ENCODE data around the gene ATG3.
A peak's percentile ranks its signal among the peaks of the same experiment; 100 is the strongest.
"Not testable (repeated sequence)": the region's sequence is repeated elsewhere in the genome, so short reads cannot be mapped to it uniquely, and the experiment has no call there.

ATG3 gene

DNA sequence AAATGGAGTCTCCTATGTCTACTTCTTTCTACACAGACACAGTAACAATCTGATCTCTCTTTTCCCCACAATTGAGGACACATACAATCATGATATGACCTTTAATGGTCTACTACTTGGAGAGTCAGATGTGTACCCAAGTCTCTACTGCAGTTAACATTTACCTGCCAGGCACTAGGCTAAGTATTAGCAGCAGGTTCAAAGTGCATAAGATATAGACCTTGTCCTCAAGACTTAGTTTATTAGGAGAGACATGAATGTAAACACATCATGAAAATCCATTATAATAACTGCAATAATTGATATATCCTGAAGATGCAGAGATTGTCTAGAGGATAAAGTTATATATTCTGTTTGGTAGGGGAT is 3.2 kb upstream of the ATG3 start:
- no peak overlapping the region for H3K4me3 ChIP-seq (ENCODE audit: insufficient read depth, low read depth, low read length, poor library complexity, severe bottlenecking)
- H3K36me3 ChIP-seq (ENCODE audit: control insufficient read depth, insufficient read depth, low read length): peaks cover 8% of the 10 kb centered on the region
- no peak overlapping the region for H3K27ac ChIP-seq (ENCODE audit: insufficient read depth, low read length, poor library complexity, severe bottlenecking)
- no peaks in the 10 kb centered on the region for H3K27me3 ChIP-seq (replicated peaks; ENCODE audit: control insufficient read depth, insufficient read depth, low read length, poor library complexity, severe bottlenecking)
- no peak for DNase-seq
- H3K4me1 ChIP-seq (ENCODE audit: control insufficient read depth, insufficient read depth, low read length, poor library complexity, severe bottlenecking): peaks cover 16% of the 10 kb centered on the region
- no peaks in the 10 kb centered on the region for H3K9me3 ChIP-seq (ENCODE audit: control insufficient read depth, low read length)

DNA sequence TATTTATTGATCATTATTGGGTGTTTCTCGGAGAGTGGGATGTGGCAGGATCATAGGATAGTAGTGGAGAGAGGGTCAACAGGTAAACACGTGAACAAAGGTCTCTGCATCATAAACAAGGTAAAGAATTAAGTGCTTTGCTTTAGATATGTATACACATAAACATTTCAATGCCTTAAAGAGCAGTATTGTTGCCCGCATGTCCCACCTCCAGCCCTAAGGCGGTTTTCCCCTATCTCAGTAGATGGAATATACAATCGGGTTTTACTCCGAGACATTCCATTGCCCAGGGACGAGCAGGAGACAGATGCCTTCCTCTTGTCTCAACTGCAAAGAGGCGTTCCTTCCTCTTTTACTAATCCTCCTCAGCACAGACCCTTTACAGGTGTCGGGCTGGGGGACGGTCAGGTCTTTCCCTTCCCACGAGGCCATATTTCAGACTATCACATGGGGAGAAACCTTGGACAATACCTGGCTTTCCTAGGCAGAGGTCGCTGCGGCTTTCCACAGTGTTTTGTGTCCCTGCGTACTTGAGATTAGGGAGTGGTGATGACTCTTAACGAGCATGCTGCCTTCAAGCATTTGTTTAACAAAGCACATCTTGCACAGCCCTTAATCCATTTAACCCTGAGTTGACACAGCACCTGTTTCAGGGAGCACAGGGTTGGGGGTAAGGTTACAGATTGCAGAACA is 2.6 kb upstream of the ATG3 start:
- H3K9me3 ChIP-seq (ENCODE audit: control insufficient read depth, low read length); H3K4me3 ChIP-seq (ENCODE audit: insufficient read depth, low read depth, low read length, poor library complexity, severe bottlenecking); DNase-seq; H3K27me3 ChIP-seq (replicated peaks; ENCODE audit: control insufficient read depth, insufficient read depth, low read length, poor library complexity, severe bottlenecking); H3K27ac ChIP-seq (ENCODE audit: insufficient read depth, low read length, poor library complexity, severe bottlenecking); H3K36me3 ChIP-seq (ENCODE audit: control insufficient read depth, insufficient read depth, low read length): not testable (repeated sequence)
- H3K4me1 ChIP-seq (ENCODE audit: control insufficient read depth, insufficient read depth, low read length, poor library complexity, severe bottlenecking): peaks cover 16% of the 10 kb centered on the region

- H3K36me3 ChIP-seq (ENCODE audit: control insufficient read depth, insufficient read depth, low read length): no peaks in the 10 kb centered on the region
- H3K4me1 ChIP-seq (ENCODE audit: control insufficient read depth, insufficient read depth, low read length, poor library complexity, severe bottlenecking): peaks cover 16% of the 10 kb centered on the region
- DNase-seq: no peak
- peak overlapping the region; percentile 85 for H3K4me3 ChIP-seq (ENCODE audit: insufficient read depth, low read depth, low read length, poor library complexity, severe bottlenecking)
- no peaks in the 10 kb centered on the region for H3K9me3 ChIP-seq (ENCODE audit: control insufficient read depth, low read length)
- peak overlapping the region; percentile 98 for H3K27ac ChIP-seq (ENCODE audit: insufficient read depth, low read length, poor library complexity, severe bottlenecking)
- H3K27me3 ChIP-seq (replicated peaks; ENCODE audit: control insufficient read depth, insufficient read depth, low read length, poor library complexity, severe bottlenecking): no peaks in the 10 kb centered on the region
Observed at GRCh38 chr3:112561484-112561733, 353 bp downstream of the ATG3 start.

DNA sequence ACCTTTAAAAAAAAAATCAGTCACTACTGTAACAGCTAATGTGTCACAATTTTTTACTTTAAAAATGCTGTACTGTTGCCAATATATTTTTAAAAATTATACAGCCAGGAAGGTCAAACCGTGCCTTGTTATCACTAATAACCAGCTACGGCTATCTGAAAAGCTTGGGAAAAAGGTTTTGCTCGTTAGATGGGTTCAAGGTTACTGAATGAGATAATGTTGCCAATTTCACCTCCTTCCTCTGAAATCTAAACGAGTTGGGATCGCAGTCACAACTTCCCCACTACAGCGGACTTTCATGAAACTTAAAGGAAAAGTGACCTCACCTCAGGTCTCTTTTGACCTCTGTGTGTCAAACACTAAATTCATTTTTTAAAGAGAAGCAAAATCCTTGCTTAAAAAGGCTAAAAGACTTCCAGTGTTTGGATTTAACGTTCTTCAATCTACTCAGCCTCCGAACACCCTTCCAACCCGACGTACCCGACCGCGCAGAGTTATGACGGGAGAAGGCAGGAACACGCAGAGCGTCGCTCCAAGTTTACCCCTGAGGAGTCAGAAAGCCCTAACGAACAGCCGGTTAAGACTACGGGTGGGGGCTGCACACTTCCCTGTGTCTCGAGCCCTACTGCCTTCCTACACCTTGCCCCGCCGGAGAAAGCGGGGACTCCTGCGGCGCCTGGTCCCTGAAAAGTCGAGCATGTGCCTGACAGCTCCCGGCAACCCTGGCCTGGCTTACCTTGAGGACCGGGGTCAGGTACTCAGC is 860 bp downstream of the ATG3 start:
- H3K4me1 ChIP-seq (ENCODE audit: control insufficient read depth, insufficient read depth, low read length, poor library complexity, severe bottlenecking): peaks cover 16% of the 10 kb centered on the region
- peak; percentile 34 to 48 (median 46) for DNase-seq

DNA sequence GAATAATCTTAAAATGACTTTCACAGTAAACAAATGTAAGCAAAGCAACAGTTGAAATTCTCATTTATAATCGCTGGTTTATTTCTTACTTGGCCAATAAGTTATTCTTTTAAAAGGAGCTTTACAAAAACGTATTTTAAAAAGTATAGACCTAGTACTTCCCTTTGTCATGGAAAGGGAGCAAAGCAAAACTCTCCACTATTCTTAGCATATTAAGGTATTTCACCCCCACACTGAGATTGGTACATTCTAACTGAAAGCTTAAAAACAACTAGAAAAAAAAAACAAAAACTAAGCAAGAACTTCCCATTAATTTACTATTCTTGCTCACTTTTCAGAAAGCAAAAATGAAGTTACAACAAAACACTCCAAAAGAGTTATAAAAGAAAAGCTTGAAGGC is 1.5 kb downstream of the ATG3 start:
- H3K4me1 ChIP-seq (ENCODE audit: control insufficient read depth, insufficient read depth, low read length, poor library complexity, severe bottlenecking): peaks cover 16% of the 10 kb centered on the region
- H3K27me3 ChIP-seq (replicated peaks; ENCODE audit: control insufficient read depth, insufficient read depth, low read length, poor library complexity, severe bottlenecking): no peaks in the 10 kb centered on the region

More for the DNA sequence above, 860 bp downstream of the ATG3 start:
- H3K9me3 ChIP-seq (ENCODE audit: control insufficient read depth, low read length): no peaks in the 10 kb centered on the region
- H3K27ac ChIP-seq (ENCODE audit: insufficient read depth, low read length, poor library complexity, severe bottlenecking): peak overlapping the region; percentile 98
- peak overlapping the region; percentile 85 for H3K4me3 ChIP-seq (ENCODE audit: insufficient read depth, low read depth, low read length, poor library complexity, severe bottlenecking)
- no peaks in the 10 kb centered on the region for H3K27me3 ChIP-seq (replicated peaks; ENCODE audit: control insufficient read depth, insufficient read depth, low read length, poor library complexity, severe bottlenecking)
- H3K36me3 ChIP-seq (ENCODE audit: control insufficient read depth, insufficient read depth, low read length): no peaks in the 10 kb centered on the region

GRCh38 chr3:112557976-112558375 is 3.8 kb downstream of the ATG3 start:
- H3K4me1 ChIP-seq (ENCODE audit: control insufficient read depth, insufficient read depth, low read length, poor library complexity, severe bottlenecking): peaks cover 9% of the 10 kb centered on the region
- H3K36me3 ChIP-seq (ENCODE audit: control insufficient read depth, insufficient read depth, low read length): peaks cover 2% of the 10 kb centered on the region
- no peak for DNase-seq
- H3K4me3 ChIP-seq (ENCODE audit: insufficient read depth, low read depth, low read length, poor library complexity, severe bottlenecking): no peak overlapping the region
- no peaks in the 10 kb centered on the region for H3K27me3 ChIP-seq (replicated peaks; ENCODE audit: control insufficient read depth, insufficient read depth, low read length, poor library complexity, severe bottlenecking)
- no peak overlapping the region for H3K27ac ChIP-seq (ENCODE audit: insufficient read depth, low read length, poor library complexity, severe bottlenecking)
- no peaks in the 10 kb centered on the region for H3K9me3 ChIP-seq (ENCODE audit: control insufficient read depth, low read length)

More for the DNA sequence above, 1.5 kb downstream of the ATG3 start:
- no peak for DNase-seq
- Histone ChIP-seq H3K36me3 (ENCODE audit: control insufficient read depth, insufficient read depth, low read length) (no peaks in the 10 kb centered on the region), H3K4me3 (ENCODE audit: insufficient read depth, low read depth, low read length, poor library complexity, severe bottlenecking) (peak overlapping the region; percentile 85), H3K9me3 (ENCODE audit: control insufficient read depth, low read length) (no peaks in the 10 kb centered on the region), H3K27ac (ENCODE audit: insufficient read depth, low read length, poor library complexity, severe bottlenecking) (peak overlapping the region; percentile 98)

GRCh38 chr3:112555535-112556170 is 6.1 kb downstream of the ATG3 start:
- Histone ChIP-seq H3K27me3 (replicated peaks; ENCODE audit: control insufficient read depth, insufficient read depth, low read length, poor library complexity, severe bottlenecking) (no peaks in the 10 kb centered on the region), H3K27ac (ENCODE audit: insufficient read depth, low read length, poor library complexity, severe bottlenecking) (no peak overlapping the region), H3K9me3 (ENCODE audit: control insufficient read depth, low read length) (no peaks in the 10 kb centered on the region), H3K4me3 (ENCODE audit: insufficient read depth, low read depth, low read length, poor library complexity, severe bottlenecking) (no peak overlapping the region), H3K4me1 (ENCODE audit: control insufficient read depth, insufficient read depth, low read length, poor library complexity, severe bottlenecking) (peaks cover 7% of the 10 kb centered on the region), H3K36me3 (ENCODE audit: control insufficient read depth, insufficient read depth, low read length) (peaks cover 5% of the 10 kb centered on the region)
- no peak for DNase-seq

DNA sequence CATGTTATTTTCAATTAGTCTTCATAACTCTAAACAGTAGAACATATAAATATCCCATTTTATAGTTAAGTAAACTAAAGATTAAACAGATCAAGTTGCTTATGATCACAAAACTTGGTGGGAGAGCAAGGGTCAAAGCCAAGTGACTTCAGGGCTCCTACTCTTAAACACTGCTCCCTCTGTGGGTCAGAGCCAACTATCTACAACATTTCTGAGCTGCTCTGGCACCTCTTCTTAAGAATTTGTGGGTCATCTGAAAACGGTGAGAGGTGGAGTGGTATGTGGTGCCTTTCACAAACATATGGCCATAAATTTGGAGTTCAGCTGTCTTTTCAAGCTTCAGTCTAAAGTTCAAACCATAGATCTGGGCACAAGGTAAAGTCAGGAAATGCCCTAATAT is 10.9 kb downstream of the ATG3 start:
- DNase-seq: no peak
- Histone ChIP-seq H3K27me3 (replicated peaks; ENCODE audit: control insufficient read depth, insufficient read depth, low read length, poor library complexity, severe bottlenecking) (no peaks in the 10 kb centered on the region), H3K27ac (ENCODE audit: insufficient read depth, low read length, poor library complexity, severe bottlenecking) (no peak overlapping the region), H3K36me3 (ENCODE audit: control insufficient read depth, insufficient read depth, low read length) (peaks cover 39% of the 10 kb centered on the region), H3K9me3 (ENCODE audit: control insufficient read depth, low read length) (no peaks in the 10 kb centered on the region), H3K4me1 (ENCODE audit: control insufficient read depth, insufficient read depth, low read length, poor library complexity, severe bottlenecking) (no peaks in the 10 kb centered on the region), H3K4me3 (ENCODE audit: insufficient read depth, low read depth, low read length, poor library complexity, severe bottlenecking) (no peak overlapping the region)

DNA sequence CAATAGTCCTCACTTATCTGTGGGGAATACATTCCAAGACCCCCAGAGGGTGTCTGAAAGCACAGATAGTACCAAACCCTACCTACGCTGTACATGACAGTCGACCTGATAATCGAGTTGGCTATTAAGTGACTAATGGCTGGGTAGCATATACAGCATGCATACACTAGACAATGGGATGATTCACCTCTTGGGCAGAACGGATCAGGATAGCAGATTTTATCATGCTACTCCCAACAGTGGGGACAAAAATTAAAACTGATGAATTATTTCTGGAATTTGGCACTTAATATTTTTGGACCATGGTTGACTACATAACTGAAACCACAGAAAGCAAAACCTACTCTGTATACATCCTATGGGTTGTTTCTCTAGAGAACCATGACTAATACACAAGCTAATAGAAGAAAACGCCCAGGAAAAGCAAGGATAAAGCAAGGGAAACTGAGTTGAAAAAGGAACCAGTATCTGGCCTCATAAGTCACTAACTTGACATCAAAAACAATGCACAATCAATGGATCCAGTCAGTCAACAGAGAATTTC is 15.5 kb downstream of the ATG3 start:
- DNase-seq: no peak
- no peaks in the 10 kb centered on the region for H3K27me3 ChIP-seq (replicated peaks; ENCODE audit: control insufficient read depth, insufficient read depth, low read length, poor library complexity, severe bottlenecking)
- no peak overlapping the region for H3K4me3 ChIP-seq (ENCODE audit: insufficient read depth, low read depth, low read length, poor library complexity, severe bottlenecking)
- no peaks in the 10 kb centered on the region for H3K9me3 ChIP-seq (ENCODE audit: control insufficient read depth, low read length)
- H3K36me3 ChIP-seq (ENCODE audit: control insufficient read depth, insufficient read depth, low read length): peaks cover 58% of the 10 kb centered on the region
- H3K27ac ChIP-seq (ENCODE audit: insufficient read depth, low read length, poor library complexity, severe bottlenecking): no peak overlapping the region
- no peaks in the 10 kb centered on the region for H3K4me1 ChIP-seq (ENCODE audit: control insufficient read depth, insufficient read depth, low read length, poor library complexity, severe bottlenecking)
